ENCODE results near the gene TAF11L5. TPM values are rescaled to one million over a fixed set of nuclear protein-coding genes. Genes with fewer than 3 reads are reported as not detected.
"Not testable (repeated sequence)": the region's sequence is repeated elsewhere in the genome, so short reads cannot be mapped to it uniquely, and the experiment has no call there.

Gene TAF11L5
- total RNA-seq (2014; rRNA removed; shearing (Covaris generic)) (not detected in 2 replicates), polyA plus RNA-seq (2016; fragmentation: Nextera tagmentation; extraction: Ambion mirVana) (not detected in 2 replicates)
- long read RNA-seq, result 0 reads

GRCh38 chr5:17524935-17525334 is at the start of gene TAF11L5:
TSS of gene TAF11L5 (plus strand) at chr5:17525235.
- H3K4me1 Mint-ChIP-seq; H3F3A ChIP-seq (replicated peaks; ENCODE audit: low read depth); H3K27ac ChIP-seq (ENCODE audit: low read depth); H3K27ac Mint-ChIP-seq; H3K36me3 Mint-ChIP-seq (ENCODE audit: low read depth); ATAC-seq; H3K27me3 ChIP-seq (ENCODE audit: insufficient read depth); H3K9me3 Mint-ChIP-seq; H4K20me1 ChIP-seq (replicated peaks; ENCODE audit: insufficient read depth); H3K4me1 ChIP-seq (ENCODE audit: insufficient read depth); H3K27me3 Mint-ChIP-seq (ENCODE audit: insufficient read depth, low read depth, poor library complexity); H3K36me3 ChIP-seq (ENCODE audit: insufficient read depth); H2AFZ ChIP-seq; H3K79me2 ChIP-seq (replicated peaks; ENCODE audit: insufficient read depth); H3K4me3 ChIP-seq; H3K4me2 ChIP-seq; H3K9me2 ChIP-seq (ENCODE audit: insufficient read depth); H3K4me3 Mint-ChIP-seq; DNase-seq (ENCODE audit: low spot score): not testable (repeated sequence)

- H3K36me3 ChIP-seq (ENCODE audit: insufficient read depth), result no peaks in the 10 kb centered on the region
- H3K27me3 Mint-ChIP-seq (ENCODE audit: insufficient read depth, low read depth, poor library complexity), result no peaks in the 10 kb centered on the region
- TF ChIP-seq ZNF331 (CRISPR knock-in tag; IDR thresholded peaks at IDR 0.05; ENCODE audit: low read depth), result no peak
- TF ChIP-seq ZNF462 (CRISPR knock-in tag; IDR thresholded peaks at IDR 0.05), result no peak
- TF ChIP-seq ZNF114 (CRISPR knock-in tag; IDR thresholded peaks at IDR 0.05), result no peak
- TF ChIP-seq POLR2AphosphoS5 (IDR thresholded peaks at IDR 0.05; ENCODE audit: low read depth), result no peak
- TF ChIP-seq ETS1 (IDR thresholded peaks at IDR 0.05), result no peak
- no peak for TF ChIP-seq EZH2 (IDR thresholded peaks at IDR 0.05; ENCODE audit: low read depth, unreplicated experiment)
- no peak for TF ChIP-seq NANOG (IDR thresholded peaks at IDR 0.05; ENCODE audit: borderline replicate concordance)
- TF ChIP-seq CREB1 (CRISPR knock-in tag; IDR thresholded peaks at IDR 0.05; ENCODE audit: low read depth), result no peak
- TF ChIP-seq JUNB (IDR thresholded peaks at IDR 0.05; ENCODE audit: unreplicated experiment), result no peak
- no peak for TF ChIP-seq EZH2phosphoT487 (IDR thresholded peaks at IDR 0.05; ENCODE audit: unreplicated experiment)
- no peak for TF ChIP-seq REST (IDR thresholded peaks at IDR 0.05; ENCODE audit: unreplicated experiment)
- TF ChIP-seq STAT1 (IDR thresholded peaks at IDR 0.05; ENCODE audit: unreplicated experiment), result no peak
Measured at GRCh38 chr5:17477043-17477442, 48.0 kb upstream of the TAF11L5 start.

More at GRCh38 chr5:17477043-17477442, 48.0 kb upstream of the TAF11L5 start:
- ATAC-seq (no peak), DNase-seq (ENCODE audit: low spot score) (no peak)
- no peaks in the 10 kb centered on the region for H3K9me3 Mint-ChIP-seq
- Histone ChIP-seq H2AFZ (no peak overlapping the region), H3F3A (replicated peaks; ENCODE audit: low read depth) (no peaks in the 10 kb centered on the region), H3K4me1 (ENCODE audit: insufficient read depth) (no peaks in the 10 kb centered on the region; the same call in 1 of the 2 replicates), H3K9me2 (ENCODE audit: insufficient read depth) (no peaks in the 10 kb centered on the region), H3K27me3 (ENCODE audit: insufficient read depth) (no peaks in the 10 kb centered on the region), H4K20me1 (replicated peaks; ENCODE audit: insufficient read depth) (no peaks in the 10 kb centered on the region), H3K79me2 (replicated peaks; ENCODE audit: insufficient read depth) (no peaks in the 10 kb centered on the region), H3K27ac (ENCODE audit: low read depth) (no peak overlapping the region), H3K4me3 (no peak overlapping the region), H3K4me2 (no peak overlapping the region)
- H3K27ac Mint-ChIP-seq, result no peak overlapping the region
- H3K4me3 Mint-ChIP-seq, result no peak overlapping the region
- peaks cover 6% of the 10 kb centered on the region; the same call in 2 of the 3 replicates for H3K4me1 Mint-ChIP-seq
- H3K36me3 Mint-ChIP-seq (ENCODE audit: low read depth), result no peaks in the 10 kb centered on the region
